NCI-H526 treated with DMSO at 0.1 percent for 48 hours (cell line): ENCODE data around the gene MYLK2.
A peak's percentile ranks its signal among the peaks of the same experiment; 100 is the strongest.
"Not testable (repeated sequence)": the region's sequence is repeated elsewhere in the genome, so short reads cannot be mapped to it uniquely, and the experiment has no call there.

Experiments
- DNase-seq: peaks from one replicate; lab custom pipeline; 2025; lab: John Stamatoyannopoulos, UW

MYLK2 gene

GRCh38 chr20:31815408-31816188 lies 3.6 kb upstream of the MYLK2 start:
- DNase-seq: no peak

GRCh38 chr20:31816221-31816620 lies 2.9 kb upstream of the MYLK2 start:
- no peak for DNase-seq

GRCh38 chr20:31817461-31817860 lies 1.7 kb upstream of the MYLK2 start:
- no peak for DNase-seq

GRCh38 chr20:31818376-31818908 lies 714 bp upstream of the MYLK2 start:
- no peak for DNase-seq

GRCh38 chr20:31820228-31820627 lies 1.1 kb downstream of the MYLK2 start:
- DNase-seq: no peak

GRCh38 chr20:31821427-31821826 lies 2.3 kb downstream of the MYLK2 start:
- DNase-seq: no peak

- peak; percentile 79 for DNase-seq
Measured at GRCh38 chr20:31822421-31823330, 3.5 kb downstream of the MYLK2 start.

GRCh38 chr20:31823360-31824124 lies 4.4 kb downstream of the MYLK2 start:
- no peak for DNase-seq

GRCh38 chr20:31824125-31824485 lies 4.9 kb downstream of the MYLK2 start:
- DNase-seq: no peak

- DNase-seq: no peak
Measured at GRCh38 chr20:31824554-31825313, 5.6 kb downstream of the MYLK2 start.

- DNase-seq: no peak
Measured at GRCh38 chr20:31826074-31826473, 6.9 kb downstream of the MYLK2 start.

- no peak for DNase-seq
Measured at GRCh38 chr20:31827059-31827458, 7.9 kb downstream of the MYLK2 start.

GRCh38 chr20:31828016-31828415 lies 8.9 kb downstream of the MYLK2 start:
- not testable (repeated sequence) for DNase-seq

- DNase-seq: no peak
Measured at GRCh38 chr20:31829731-31830130, 10.6 kb downstream of the MYLK2 start.

- no peak for DNase-seq
Measured at GRCh38 chr20:31830406-31830981, 11.3 kb downstream of the MYLK2 start.

- DNase-seq: no peak
Measured at GRCh38 chr20:31831211-31831610, 12.1 kb downstream of the MYLK2 start.

- no peak for DNase-seq
Measured at GRCh38 chr20:31831771-31832306, 12.7 kb downstream of the MYLK2 start.

- no peak for DNase-seq
Measured at GRCh38 chr20:31833130-31833930, 14.2 kb downstream of the MYLK2 start.

GRCh38 chr20:31833931-31834521 lies 14.9 kb downstream of the MYLK2 start:
- no peak for DNase-seq
